Measurements from ENCODE around the gene SOWAHA. TPM values are rescaled to one million over a fixed set of nuclear protein-coding genes. Genes with fewer than 3 reads are reported as not detected.

SOWAHA gene
- polyA plus RNA-seq, 1 donor from 2014 or later, result 23.4 TPM

GRCh38 chr5:132836852-132837251 is 23.8 kb downstream of the SOWAHA start:
- Histone ChIP-seq H3K27me3 (ENCODE audit: insufficient read depth, low read depth, low read length) (no peaks in the 10 kb centered on the region), H3K4me3 (ENCODE audit: low read length) (no peak overlapping the region), H3K27ac (ENCODE audit: low read length) (no peak overlapping the region), H2AFZ (ENCODE audit: low read depth, low read length) (no peak overlapping the region), H4K20me1 (ENCODE audit: insufficient read depth) (no peaks in the 10 kb centered on the region), H3K9me2 (ENCODE audit: insufficient read depth, low read length) (no peaks in the 10 kb centered on the region), H3F3A (ENCODE audit: insufficient read depth, low read length, poor library complexity, severe bottlenecking) (no peaks in the 10 kb centered on the region), H3K79me2 (replicated peaks; ENCODE audit: insufficient read depth, low read length) (no peaks in the 10 kb centered on the region), H3K36me3 (ENCODE audit: insufficient read depth, low read length) (no peaks in the 10 kb centered on the region), H3K9ac (ENCODE audit: low read length) (no peak overlapping the region), H3K4me2 (ENCODE audit: low read length) (no peak overlapping the region), H3K9me3 (ENCODE audit: low read length) (no peaks in the 10 kb centered on the region)
- TF ChIP-seq EZH2 (IDR thresholded peaks at IDR 0.05; ENCODE audit: borderline replicate concordance, insufficient read depth, low read length, poor library complexity, severe bottlenecking) (no peak), CTCF (IDR thresholded peaks at IDR 0.05; ENCODE audit: poor library complexity, severe bottlenecking) (no peak), POLR2AphosphoS5 (IDR thresholded peaks at IDR 0.05) (no peak), SMC3 (conservative IDR thresholded peaks at IDR 0.05; ENCODE audit: poor library complexity) (no peak), EP300 (conservative IDR thresholded peaks at IDR 0.05; ENCODE audit: poor library complexity, severe bottlenecking) (no peak), REST (IDR thresholded peaks at IDR 0.05; ENCODE audit: borderline replicate concordance) (no peak), RAD21 (conservative IDR thresholded peaks at IDR 0.05) (no peak), MXI1 (conservative IDR thresholded peaks at IDR 0.05; ENCODE audit: poor library complexity, severe bottlenecking) (no peak), TAF1 (IDR thresholded peaks at IDR 0.05; ENCODE audit: low read depth) (no peak)

GRCh38 chr5:132837868-132838267 is 24.8 kb downstream of the SOWAHA start:
- Histone ChIP-seq H3K4me3 (ENCODE audit: low read length) (no peak overlapping the region), H3K79me2 (replicated peaks; ENCODE audit: insufficient read depth, low read length) (no peaks in the 10 kb centered on the region), H3K27ac (ENCODE audit: low read length) (no peak overlapping the region), H3F3A (ENCODE audit: insufficient read depth, low read length, poor library complexity, severe bottlenecking) (no peaks in the 10 kb centered on the region), H3K9ac (ENCODE audit: low read length) (no peak overlapping the region), H4K20me1 (ENCODE audit: insufficient read depth) (no peaks in the 10 kb centered on the region), H3K27me3 (ENCODE audit: insufficient read depth, low read depth, low read length) (no peaks in the 10 kb centered on the region), H2AFZ (ENCODE audit: low read depth, low read length) (no peak overlapping the region), H3K9me2 (ENCODE audit: insufficient read depth, low read length) (no peaks in the 10 kb centered on the region), H3K4me2 (ENCODE audit: low read length) (no peak overlapping the region), H3K9me3 (ENCODE audit: low read length) (no peaks in the 10 kb centered on the region), H3K36me3 (ENCODE audit: insufficient read depth, low read length) (no peaks in the 10 kb centered on the region)
- TF ChIP-seq TAF1 (IDR thresholded peaks at IDR 0.05; ENCODE audit: low read depth), result no peak
- no peak for TF ChIP-seq RAD21 (conservative IDR thresholded peaks at IDR 0.05)
- no peak for TF ChIP-seq REST (IDR thresholded peaks at IDR 0.05; ENCODE audit: borderline replicate concordance)
- TF ChIP-seq POLR2AphosphoS5 (IDR thresholded peaks at IDR 0.05), result no peak
- no peak for TF ChIP-seq CTCF (IDR thresholded peaks at IDR 0.05; ENCODE audit: poor library complexity, severe bottlenecking)
- no peak for TF ChIP-seq SMC3 (conservative IDR thresholded peaks at IDR 0.05; ENCODE audit: poor library complexity)
- no peak for TF ChIP-seq MXI1 (conservative IDR thresholded peaks at IDR 0.05; ENCODE audit: poor library complexity, severe bottlenecking)
- TF ChIP-seq EP300 (conservative IDR thresholded peaks at IDR 0.05; ENCODE audit: poor library complexity, severe bottlenecking), result no peak
- no peak for TF ChIP-seq EZH2 (IDR thresholded peaks at IDR 0.05; ENCODE audit: borderline replicate concordance, insufficient read depth, low read length, poor library complexity, severe bottlenecking)

All from neural cell (in vitro differentiated cells).